ENCODE data around the gene AADACL4.
"Not testable (repeated sequence)": the region's sequence is repeated elsewhere in the genome, so short reads cannot be mapped to it uniquely, and the experiment has no call there.

The AADACL4 gene

DNA sequence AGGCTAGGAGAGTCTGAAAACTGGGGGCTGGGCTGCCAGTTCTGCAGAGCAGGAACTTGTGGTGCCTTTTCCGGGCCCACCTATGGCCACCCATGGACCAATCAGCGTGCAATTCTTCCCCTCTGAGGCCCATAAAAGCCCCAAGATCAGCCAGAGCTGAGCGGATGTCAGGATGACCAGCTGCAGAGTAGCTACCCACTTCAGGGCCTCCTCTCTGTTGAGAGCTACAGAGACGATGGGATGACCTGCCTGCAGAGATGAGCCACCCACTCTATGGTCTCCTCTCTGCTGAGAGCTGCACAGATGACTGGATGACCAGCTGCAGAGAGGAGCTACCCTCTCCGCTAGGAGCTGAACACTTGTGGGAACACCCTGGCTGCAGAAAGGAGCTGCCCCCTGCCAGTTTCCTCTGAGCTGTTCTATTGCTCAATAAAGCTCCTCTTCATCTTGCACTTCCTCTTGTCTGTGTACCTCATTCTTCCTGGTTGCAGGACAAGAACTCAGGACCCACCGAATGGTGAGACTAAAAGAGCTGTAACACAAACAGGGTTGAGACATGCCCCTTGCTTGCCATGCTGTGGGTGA, 12.8 kb upstream of the AADACL4 start:
- DNase-seq: no peak

DNA sequence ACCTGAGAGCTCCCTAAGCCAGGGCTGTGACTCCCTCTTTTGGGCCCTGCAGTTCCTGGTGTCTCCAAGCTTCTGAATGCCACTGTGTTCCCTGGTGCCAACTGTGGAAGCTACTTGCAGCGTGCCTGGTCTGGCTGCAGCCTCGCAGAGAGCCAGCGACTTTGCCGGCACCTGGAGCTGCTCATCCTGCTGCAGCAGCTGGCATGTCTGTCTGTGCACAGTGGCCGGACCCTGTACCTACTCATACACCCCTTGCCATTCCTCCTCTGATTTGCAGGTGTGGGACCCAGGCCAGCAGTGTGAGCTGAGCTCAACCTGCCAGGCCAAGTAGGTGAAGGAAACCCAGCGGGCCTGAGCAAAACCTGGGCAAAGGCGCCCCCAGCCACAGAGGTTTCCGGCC, 12.3 kb upstream of the AADACL4 start:
- DNase-seq: no peak

- no peak for DNase-seq
Measured at GRCh38 chr1:12634156-12634555, 9.7 kb upstream of the AADACL4 start.

DNA sequence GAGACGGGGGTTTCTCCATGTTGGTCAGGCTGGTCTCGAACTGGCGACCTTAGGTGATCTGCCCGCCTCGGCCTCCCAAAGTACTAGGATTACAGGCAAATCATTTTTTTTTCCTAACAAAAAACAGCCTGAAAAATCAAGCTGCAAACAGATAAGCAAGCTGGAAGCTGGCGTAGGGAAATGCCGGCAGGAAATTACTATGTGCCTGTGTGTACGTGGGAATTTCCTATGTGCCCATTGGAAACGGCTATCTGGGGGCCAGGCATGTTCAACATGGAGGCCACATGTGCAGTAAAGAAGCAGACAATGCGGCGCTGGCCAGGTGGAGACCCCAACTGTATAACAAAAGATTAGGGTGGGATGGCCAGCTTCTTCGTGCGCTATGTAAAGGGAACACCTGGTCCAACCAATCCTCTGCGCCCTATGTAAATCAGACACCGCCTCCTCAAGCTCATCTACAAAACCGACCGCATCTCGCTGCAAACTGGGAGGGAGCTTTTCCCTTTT, 9.1 kb upstream of the AADACL4 start:
- DNase-seq: no peak

DNA sequence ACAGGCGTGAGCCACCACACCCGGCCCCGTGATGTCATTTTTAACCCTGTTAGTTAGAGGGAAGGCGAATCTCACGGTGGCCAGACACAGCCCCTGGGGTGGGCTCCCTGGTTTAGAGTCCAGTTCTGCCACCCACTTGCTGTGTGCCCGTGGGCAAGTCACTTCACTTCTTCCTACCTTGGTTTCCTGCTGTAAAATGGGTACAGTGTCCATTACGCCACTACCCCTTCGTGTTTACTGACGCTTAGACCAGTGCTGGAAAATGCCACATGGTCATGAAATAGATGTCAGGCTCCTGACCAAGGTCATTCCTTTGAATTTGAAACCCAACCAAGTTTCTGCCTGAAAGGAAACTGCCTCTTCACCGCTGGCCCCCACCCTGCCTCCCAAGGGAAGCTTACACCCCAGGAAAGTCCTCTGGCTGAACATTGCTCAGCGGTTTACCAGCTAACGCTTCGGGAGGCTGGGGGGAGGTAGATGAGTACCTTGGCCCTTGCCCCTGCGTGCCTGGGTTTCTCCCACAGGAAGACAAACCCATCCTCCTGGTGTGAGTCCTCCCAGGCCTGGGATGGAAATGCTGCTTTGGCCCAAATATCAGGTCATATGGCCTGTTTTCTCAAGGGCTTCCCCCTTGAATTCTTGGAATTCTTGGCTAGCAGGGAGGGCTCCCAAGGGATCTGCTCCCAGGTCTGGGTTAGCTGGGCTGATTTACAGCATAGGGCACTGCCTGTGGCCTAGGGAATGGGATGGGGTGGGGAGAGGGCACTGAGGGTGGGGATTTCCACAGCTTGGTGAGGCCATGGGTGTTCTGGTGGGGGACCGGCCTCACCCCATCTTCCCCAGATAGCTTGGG, 7.6 kb upstream of the AADACL4 start:
- DNase-seq: no peak

DNA sequence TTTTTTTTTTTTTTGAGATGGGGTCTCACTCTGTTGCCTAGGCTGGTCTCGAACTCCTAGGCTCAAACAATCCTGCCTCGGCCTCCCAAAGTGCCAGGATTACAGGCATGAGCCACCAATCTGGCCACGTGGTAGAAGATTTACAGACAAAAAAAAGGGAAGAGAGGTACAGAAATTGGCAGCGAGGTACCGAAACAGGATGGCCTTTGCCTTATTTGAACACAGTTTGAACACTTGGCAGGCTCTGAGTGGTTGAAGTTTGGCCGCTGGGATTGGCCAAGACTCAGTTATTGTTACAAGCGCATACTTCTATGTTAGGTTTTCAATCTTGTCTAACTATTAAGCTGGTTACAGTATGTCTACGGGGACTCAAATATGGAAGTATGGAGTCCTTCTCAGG, 6.2 kb upstream of the AADACL4 start:
- no peak for DNase-seq

GRCh38 chr1:12640237-12640957, 3.5 kb upstream of the AADACL4 start:
- no peak for DNase-seq

GRCh38 chr1:12640958-12641272, 3.0 kb upstream of the AADACL4 start:
- no peak for DNase-seq

- no peak for DNase-seq
Measured at GRCh38 chr1:12643079-12643478, 806 bp upstream of the AADACL4 start.

DNA sequence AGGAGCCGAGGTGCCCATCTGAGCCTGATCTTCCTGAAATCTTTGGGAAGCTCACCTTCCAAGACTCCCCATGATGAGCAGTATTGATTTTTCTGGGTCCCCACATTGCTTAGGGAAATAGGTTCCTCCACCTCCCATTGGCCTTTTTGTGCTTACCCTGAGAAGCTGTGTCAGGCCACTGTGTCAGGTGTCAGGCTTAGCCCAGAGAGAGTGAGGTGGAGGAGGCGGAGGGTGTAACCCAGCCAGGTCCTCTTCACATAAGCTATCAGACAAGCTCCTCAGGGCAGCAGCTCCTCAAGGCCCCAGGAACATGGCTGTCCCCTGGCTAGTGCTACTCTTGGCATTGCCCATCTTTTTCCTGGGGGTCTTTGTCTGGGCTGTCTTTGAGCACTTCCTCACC, 352 bp downstream of the AADACL4 start:
- DNase-seq: no peak

- no peak for DNase-seq
Measured at GRCh38 chr1:12644829-12645228, 944 bp downstream of the AADACL4 start.

GRCh38 chr1:12645401-12645800, 1.5 kb downstream of the AADACL4 start:
- DNase-seq: not testable (repeated sequence)

DNA sequence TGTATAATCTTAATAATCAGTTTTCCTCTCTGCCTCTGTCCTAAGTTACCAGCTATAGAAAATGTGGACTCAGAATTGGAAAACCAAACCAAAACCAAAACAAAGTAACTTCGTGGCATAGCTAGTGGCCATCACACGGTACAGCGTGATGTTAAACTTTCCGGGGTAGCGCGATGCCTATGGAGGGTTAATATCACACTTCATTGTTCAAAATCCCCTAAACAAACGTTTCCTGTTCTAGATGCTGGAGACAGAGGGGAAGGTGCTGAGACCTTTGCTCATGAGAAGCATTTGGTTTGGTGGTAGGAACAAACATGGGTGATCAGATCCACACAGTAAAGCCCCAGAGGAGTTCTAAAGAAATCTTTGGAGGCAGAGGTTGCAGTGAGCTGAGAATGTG, 4.9 kb downstream of the AADACL4 start:
- no peak for DNase-seq

DNA sequence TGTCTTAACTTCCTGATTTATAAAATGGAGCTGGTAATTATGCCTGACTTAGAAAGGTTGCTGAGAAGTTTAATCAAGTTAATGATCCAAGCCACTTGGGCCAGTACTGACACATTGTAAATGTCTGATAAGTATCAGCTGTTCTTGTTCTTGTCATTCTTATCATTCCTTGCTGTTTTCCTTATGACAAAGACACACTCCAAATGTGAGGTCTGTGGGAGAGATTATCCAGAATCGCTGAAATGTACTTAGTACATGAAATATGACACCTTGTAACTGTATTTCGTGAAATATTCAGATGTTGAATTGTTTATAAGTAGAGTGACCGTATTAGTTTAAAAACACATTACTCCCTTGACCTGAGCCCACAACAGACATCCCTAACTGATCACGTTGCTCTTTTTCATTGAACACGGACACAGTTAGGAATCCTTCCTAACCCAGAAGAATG, 6.1 kb downstream of the AADACL4 start:
- DNase-seq: no peak

- DNase-seq: no peak
Measured at GRCh38 chr1:12654004-12654567, 10.2 kb downstream of the AADACL4 start.

GRCh38 chr1:12654657-12655056, 10.8 kb downstream of the AADACL4 start:
- DNase-seq: no peak

- no peak for DNase-seq
Measured at GRCh38 chr1:12656575-12656974, 12.7 kb downstream of the AADACL4 start.

- no peak for DNase-seq
Measured at GRCh38 chr1:12657060-12657884, 13.4 kb downstream of the AADACL4 start.

DNA sequence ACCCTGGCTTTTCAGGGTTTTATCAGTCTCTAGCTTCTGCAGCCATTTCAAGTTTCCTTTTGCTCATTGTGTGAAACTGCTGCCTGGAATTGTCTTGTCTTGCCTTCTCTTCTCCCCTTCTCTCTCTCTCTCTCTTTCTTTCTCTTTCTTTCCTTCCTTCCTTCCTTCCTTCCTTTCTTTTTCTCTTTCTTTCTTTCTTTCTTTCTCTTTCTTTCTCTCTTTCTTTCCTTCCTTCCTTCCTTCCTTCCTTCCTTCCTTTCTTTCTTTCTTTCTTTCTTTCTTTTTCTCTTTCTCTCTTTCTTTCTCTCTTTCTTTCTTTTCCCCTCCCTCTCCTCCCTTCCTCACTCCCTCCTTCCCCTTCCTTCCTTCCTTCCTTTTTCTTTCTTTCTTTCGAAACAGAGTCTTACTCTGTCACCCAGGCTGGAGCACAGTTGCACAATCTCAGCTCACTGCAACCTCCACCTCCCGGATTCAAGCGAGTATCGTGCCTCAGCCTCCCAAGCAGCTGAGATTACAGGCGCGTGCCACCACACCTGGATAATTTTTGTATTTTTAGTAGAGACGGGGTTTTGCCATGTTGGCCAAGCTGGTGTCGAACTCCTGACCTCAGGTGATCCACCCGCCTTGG, 14.1 kb downstream of the AADACL4 start:
- DNase-seq: not testable (repeated sequence)

GRCh38 chr1:12658531-12659453, 14.9 kb downstream of the AADACL4 start:
- DNase-seq: no peak
